SU-DHL-6 (cell line): ENCODE results near the gene HDAC5.

Experiments
- EZH2phosphoT487 ChIP-seq: fragments of 200-600 bp; sonication (generic), shearing (Covaris generic); conservative IDR thresholded peaks from 2 replicates; pipeline ENCODE4 v1.6.1; 2018; ENCODE audit warnings: mild to moderate bottlenecking, antibody characterized with exemption, low read length, moderate library complexity, mixed read lengths
- TF ChIP-seq, protein P1 (sequence below): fragments of 200-600 bp; sonication (generic); IDR thresholded peaks from one replicate; pipeline ENCODE4 v1.5.1; 2017; ENCODE audit warnings: antibody characterized with exemption, mild to moderate bottlenecking, low read length, moderate library complexity; ENCODE audit not compliant: insufficient read depth, poor library complexity, severe bottlenecking

DNA sequence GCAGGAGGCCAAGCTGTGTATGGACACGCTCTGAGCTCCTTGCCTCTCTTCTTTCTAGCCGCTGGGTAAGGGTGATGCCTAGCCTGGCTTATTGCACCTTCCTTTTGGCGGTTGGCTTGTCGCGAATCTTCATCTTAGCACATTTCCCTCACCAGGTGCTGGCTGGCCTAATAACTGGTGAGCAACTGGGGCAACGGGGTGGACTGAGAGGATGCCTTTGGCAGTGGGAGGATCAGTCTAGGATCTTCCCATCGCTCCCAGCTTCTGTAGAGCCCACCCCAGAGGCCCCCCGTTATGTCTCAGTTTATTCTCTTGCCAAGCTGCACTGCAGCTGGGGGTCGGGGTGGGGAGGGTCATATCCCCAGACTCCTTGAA, 48.5 kb downstream of the HDAC5 start:
- TF ChIP-seq, protein P1, sequence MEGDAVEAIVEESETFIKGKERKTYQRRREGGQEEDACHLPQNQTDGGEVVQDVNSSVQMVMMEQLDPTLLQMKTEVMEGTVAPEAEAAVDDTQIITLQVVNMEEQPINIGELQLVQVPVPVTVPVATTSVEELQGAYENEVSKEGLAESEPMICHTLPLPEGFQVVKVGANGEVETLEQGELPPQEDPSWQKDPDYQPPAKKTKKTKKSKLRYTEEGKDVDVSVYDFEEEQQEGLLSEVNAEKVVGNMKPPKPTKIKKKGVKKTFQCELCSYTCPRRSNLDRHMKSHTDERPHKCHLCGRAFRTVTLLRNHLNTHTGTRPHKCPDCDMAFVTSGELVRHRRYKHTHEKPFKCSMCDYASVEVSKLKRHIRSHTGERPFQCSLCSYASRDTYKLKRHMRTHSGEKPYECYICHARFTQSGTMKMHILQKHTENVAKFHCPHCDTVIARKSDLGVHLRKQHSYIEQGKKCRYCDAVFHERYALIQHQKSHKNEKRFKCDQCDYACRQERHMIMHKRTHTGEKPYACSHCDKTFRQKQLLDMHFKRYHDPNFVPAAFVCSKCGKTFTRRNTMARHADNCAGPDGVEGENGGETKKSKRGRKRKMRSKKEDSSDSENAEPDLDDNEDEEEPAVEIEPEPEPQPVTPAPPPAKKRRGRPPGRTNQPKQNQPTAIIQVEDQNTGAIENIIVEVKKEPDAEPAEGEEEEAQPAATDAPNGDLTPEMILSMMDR: no peak
- TF ChIP-seq EZH2phosphoT487: no peak
